ENCODE results near the gene CAMTA1.

- TF ChIP-seq, protein P1, sequence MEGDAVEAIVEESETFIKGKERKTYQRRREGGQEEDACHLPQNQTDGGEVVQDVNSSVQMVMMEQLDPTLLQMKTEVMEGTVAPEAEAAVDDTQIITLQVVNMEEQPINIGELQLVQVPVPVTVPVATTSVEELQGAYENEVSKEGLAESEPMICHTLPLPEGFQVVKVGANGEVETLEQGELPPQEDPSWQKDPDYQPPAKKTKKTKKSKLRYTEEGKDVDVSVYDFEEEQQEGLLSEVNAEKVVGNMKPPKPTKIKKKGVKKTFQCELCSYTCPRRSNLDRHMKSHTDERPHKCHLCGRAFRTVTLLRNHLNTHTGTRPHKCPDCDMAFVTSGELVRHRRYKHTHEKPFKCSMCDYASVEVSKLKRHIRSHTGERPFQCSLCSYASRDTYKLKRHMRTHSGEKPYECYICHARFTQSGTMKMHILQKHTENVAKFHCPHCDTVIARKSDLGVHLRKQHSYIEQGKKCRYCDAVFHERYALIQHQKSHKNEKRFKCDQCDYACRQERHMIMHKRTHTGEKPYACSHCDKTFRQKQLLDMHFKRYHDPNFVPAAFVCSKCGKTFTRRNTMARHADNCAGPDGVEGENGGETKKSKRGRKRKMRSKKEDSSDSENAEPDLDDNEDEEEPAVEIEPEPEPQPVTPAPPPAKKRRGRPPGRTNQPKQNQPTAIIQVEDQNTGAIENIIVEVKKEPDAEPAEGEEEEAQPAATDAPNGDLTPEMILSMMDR (conservative IDR thresholded peaks at IDR 0.05; ENCODE audit: low read depth, low read length): no peak
- no peak for TF ChIP-seq EZH2 (IDR thresholded peaks at IDR 0.05; ENCODE audit: borderline replicate concordance, low read depth, low read length, poor library complexity, severe bottlenecking)
Measured at GRCh38 chr1:6909857-6910256, 124.6 kb downstream of the CAMTA1 start.

Measured in A673 (cell line).